Endothelial cell of umbilical vein (primary cell): ENCODE measurements around the gene ZNF487. TPM values are rescaled to one million over a fixed set of nuclear protein-coding genes. Genes with fewer than 3 reads are reported as not detected.
"Not testable (repeated sequence)": the region's sequence is repeated elsewhere in the genome, so short reads cannot be mapped to it uniquely, and the experiment has no call there.

Experiments
- BruUV-seq: library from RNA; stranded (reverse); fragments of 400-500 nt; replicated peaks from 2 replicates; lab custom pipeline; 2021; lab: Mats Ljungman, UMichigan
- CTCF ChIA-PET: fragments of 300-600, 350-600 bp; sonication (Branson Sonifier 250); formaldehyde crosslinking; loops from one replicate; lab custom pipeline; 2021; ENCODE audit warnings: antibody characterized with exemption, inconsistent platforms; lab: Charles Lee
- POLR2A ChIA-PET: fragments of 300-600, 350-600 bp; sonication (Branson Sonifier 250); formaldehyde crosslinking; loops from one replicate; lab custom pipeline; 2021; ENCODE audit warnings: antibody characterized with exemption, inconsistent platforms; lab: Charles Lee
- DNase-seq: peaks from one replicate; pipeline ENCODE4 v3.0.0-alpha.2; 2011; ENCODE audit warnings: low read depth, low spot score
- FAIRE-seq: peaks from 2 replicates; lab custom pipeline; 2011; peaks lifted over from hg19 to GRCh38; lab: Jason Lieb, UNC
- H2AFZ ChIP-seq: 2 replicates; pipeline ENCODE4 v1.6.0; 2012; ENCODE audit warnings: low read depth, low read length, control low read depth, inconsistent platforms
- H3K27ac ChIP-seq: 2 replicates; pipeline ENCODE4 v1.5.1; 2011; ENCODE audit warnings: low read depth, mild to moderate bottlenecking, control low read depth, low read length, moderate library complexity; ENCODE audit not compliant: insufficient read depth
- H3K27me3 ChIP-seq, 2 experiments: 2 replicates each; pipeline versions ENCODE4 v1.6.0 to v1.6.1; 2011; ENCODE audit warnings: low read length in 2 of 2, mixed read lengths in 1 of 2; ENCODE audit not compliant: control insufficient read depth in 2 of 2, insufficient read depth in 2 of 2
- H3K36me3 ChIP-seq, 2 experiments: 2 replicates in 1 of 2; 3 replicates in 1 of 2; pipeline ENCODE4 v1.5.1; 2011; ENCODE audit warnings: low read length in 2 of 2, mild to moderate bottlenecking in 1 of 2, moderate library complexity in 1 of 2; ENCODE audit not compliant: control insufficient read depth in 2 of 2, insufficient read depth in 2 of 2; ENCODE audit errors: extremely low read depth in 1 of 2
- H3K4me1 ChIP-seq: 3 replicates; pipeline ENCODE4 v1.5.1; 2011; ENCODE audit warnings: mild to moderate bottlenecking, low read length; ENCODE audit not compliant: control insufficient read depth, insufficient read depth; ENCODE audit errors: extremely low read depth
- H3K4me2 ChIP-seq: 2 replicates; pipeline ENCODE4 v1.6.1; 2011; ENCODE audit warnings: low read length, control low read depth, mixed read lengths; ENCODE audit not compliant: insufficient read depth
- H3K4me3 ChIP-seq, 3 experiments: fragments of 200-600 bp in 1 of 3; sonication (generic), shearing (Covaris generic) in 1 of 3; replicated peaks in 1 of 3; 2 replicates each; pipeline ENCODE4 v1.5.1; 2011 to 2016; ENCODE audit warnings: control low read depth in 3 of 3, low read length in 3 of 3, mild to moderate bottlenecking in 2 of 3, inconsistent platforms in 1 of 3, low read depth in 1 of 3, moderate library complexity in 1 of 3; ENCODE audit not compliant: insufficient read depth in 1 of 3
- H3K79me2 ChIP-seq: 2 replicates; pipeline ENCODE4 v1.6.0; 2012; ENCODE audit warnings: low read length, inconsistent platforms; ENCODE audit not compliant: control insufficient read depth, insufficient read depth
- H3K9ac ChIP-seq: replicated peaks from 2 replicates; pipeline ENCODE3; 2011; ENCODE audit warnings: low read length, control low read depth; ENCODE audit not compliant: insufficient read depth; ENCODE audit errors: extremely low read depth
- H3K9me1 ChIP-seq: replicated peaks from 3 replicates; pipeline ENCODE4 v1.6.0; 2011; ENCODE audit warnings: mild to moderate bottlenecking, low read length; ENCODE audit not compliant: control insufficient read depth, insufficient read depth; ENCODE audit errors: extremely low read depth
- H3K9me3 ChIP-seq: replicated peaks from 2 replicates; pipeline ENCODE4 v1.5.1; 2012; ENCODE audit warnings: low read length, inconsistent platforms; ENCODE audit not compliant: control insufficient read depth, insufficient read depth
- H4K20me1 ChIP-seq: replicated peaks from 2 replicates; pipeline ENCODE3; 2011; ENCODE audit warnings: mild to moderate bottlenecking, low read length; ENCODE audit not compliant: control insufficient read depth, insufficient read depth; ENCODE audit errors: extremely low read depth
- EZH2 ChIP-seq: IDR thresholded peaks from 2 replicates; pipeline ENCODE4 v1.6.1; 2012; ENCODE audit warnings: borderline replicate concordance, low read depth, mild to moderate bottlenecking, moderate library complexity, low read length, inconsistent platforms; ENCODE audit not compliant: severe bottlenecking
- FOS ChIP-seq: IDR thresholded peaks from 2 replicates; pipeline ENCODE4 v1.6.1; 2011; ENCODE audit warnings: mild to moderate bottlenecking, low read length, moderate library complexity, borderline replicate concordance; ENCODE audit not compliant: insufficient read depth
- JUN ChIP-seq: IDR thresholded peaks from 2 replicates; pipeline ENCODE4 v1.6.1; 2011; ENCODE audit warnings: borderline replicate concordance, low read depth; ENCODE audit not compliant: insufficient read length, insufficient read depth
- POLR2A ChIP-seq: IDR thresholded peaks from 2 replicates; pipeline ENCODE4 v1.6.1; 2012; ENCODE audit warnings: low read depth, mild to moderate bottlenecking, control low read depth, low read length
- POLR2AphosphoS5 ChIP-seq: IDR thresholded peaks from 2 replicates; pipeline ENCODE4 v1.6.1; 2012; ENCODE audit warnings: low read depth, mild to moderate bottlenecking, control low read depth, low read length, moderate library complexity; ENCODE audit not compliant: insufficient read depth
- dilution Hi-C: fragments of 300-500 bp; cut with MboI; formaldehyde crosslinking; loops from one replicate; pipeline ENCODE4 v1.15.0; 2019; ENCODE audit warnings: low sequenced_read_pairs; ENCODE audit not compliant: extremely low pct_ligation_motif_present
- intact Hi-C: fragments of 100-400 bp; cut with micrococcal nuclease; formaldehyde crosslinking; loops from one replicate; pipeline ENCODE4 v1.10.0; 2022
- polyA plus RNA-seq, 4 experiments: library from polyadenylated mRNA; depleted of rRNA in 3 of 4; stranded (reverse) in 3 of 4; unstranded in 1 of 4; fragments of >200 nt; gene quantifications; 2 replicates each; pipeline versions ENCODE4 v1.2.1 to v1.2.3, GENCODE V29; 2011 to 2012; ENCODE audit warnings: missing spikeins in 1 of 4
- total RNA-seq: library from RNA; stranded (reverse); gene quantifications from 2 replicates; pipeline ENCODE4 v1.2.3, GENCODE V29; 2021
- TF ChIP-seq, protein P1 (sequence below), 2 donors: IDR thresholded peaks; 1 replicate in 1 of 2; 2 replicates in 1 of 2; pipeline ENCODE4 v1.5.1; 2011; ENCODE audit warnings: low read length in 2 of 2, mild to moderate bottlenecking in 2 of 2, moderate library complexity in 2 of 2, control low read depth in 1 of 2, inconsistent platforms in 1 of 2, low read depth in 1 of 2; ENCODE audit not compliant: insufficient read depth in 1 of 2; ENCODE audit errors: extremely low read depth in 1 of 2
- TF ChIP-seq, protein P2 (sequence below): IDR thresholded peaks from 2 replicates; pipeline ENCODE4 v1.6.1; 2011; ENCODE audit not compliant: insufficient read depth, insufficient read length

ZNF487 gene
- total and polyA plus RNA-seq, 2 donors (not counting 3 experiments of a cell fraction or from before 2014, with no cell fraction given) = 2.1 to 2.6 TPM

DNA sequence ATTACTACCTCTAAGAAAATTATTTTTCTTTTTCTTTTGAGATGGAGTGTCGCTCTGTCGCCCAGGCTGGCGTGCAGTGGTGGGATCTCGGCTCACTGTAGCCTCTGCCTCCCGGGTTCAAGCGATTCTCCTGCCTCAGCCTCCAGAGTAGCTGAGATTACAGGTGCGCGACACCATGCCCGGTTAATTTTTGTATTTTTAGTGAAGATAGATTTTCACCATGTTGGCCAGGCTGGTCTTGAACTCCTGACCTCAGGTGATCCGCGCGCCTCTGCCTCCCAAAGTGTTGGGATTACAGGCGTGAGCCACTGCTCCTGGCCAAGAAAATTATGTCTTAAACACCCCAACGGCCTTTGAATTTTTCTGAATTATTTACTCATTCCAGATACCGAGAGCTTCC is 19.6 kb downstream of the ZNF487 start:
- dilution Hi-C loops, H3K36me3 ChIP-seq, BruUV-seq, H3K9me3 ChIP-seq, H3K4me3 ChIP-seq, H3K79me2 ChIP-seq, H3K9me1 ChIP-seq, intact Hi-C loops, H4K20me1 ChIP-seq, H3K9ac ChIP-seq, H3K27me3 ChIP-seq, FAIRE-seq, DNase-seq, POLR2A ChIA-PET, H3K27ac ChIP-seq, H3K4me2 ChIP-seq, H2AFZ ChIP-seq: not testable (repeated sequence)
- H3K4me1 ChIP-seq = peaks cover 12% of the 10 kb centered on the region
- CTCF ChIA-PET = interaction anchor here (0.9 to 8.4 kb wide), 3 partner anchors 7 to 164 kb away, joined by 3 to 70 read pairs (median 13); no protein-coding TSS in a partner anchor

DNA sequence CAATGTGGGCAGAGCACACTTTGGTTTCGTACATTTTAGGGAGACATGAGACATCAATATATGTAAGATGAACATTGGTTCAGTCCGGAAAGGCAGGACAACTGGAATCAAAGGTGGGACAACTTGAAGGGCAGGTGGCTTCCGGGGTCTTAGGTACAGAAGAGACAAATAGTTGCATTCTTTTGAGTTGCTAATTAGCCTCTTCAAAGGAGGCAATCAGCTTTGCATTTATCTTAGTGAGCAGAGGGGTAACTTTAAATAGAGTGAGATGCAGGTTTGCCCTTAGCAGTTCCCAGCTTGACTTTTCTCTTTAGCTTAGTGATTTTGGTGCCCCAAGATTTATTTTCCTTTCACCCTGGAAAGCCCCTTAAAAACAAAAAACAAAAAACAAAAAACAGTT is 21.3 kb downstream of the ZNF487 start:
- dilution Hi-C loops (no loop called here), intact Hi-C loops (no loop called here)
- BruUV-seq = no TSS peak
- Histone ChIP-seq H3K9me1 (no peaks in the 10 kb centered on the region), H3K4me1 (peaks cover 6% of the 10 kb centered on the region), H3K79me2 (no peaks in the 10 kb centered on the region), H3K9ac (no peak overlapping the region), H2AFZ (no peak overlapping the region), H3K27me3 (no peaks in the 10 kb centered on the region), H3K4me2 (no peak overlapping the region), H3K27ac (no peak overlapping the region), H4K20me1 (no peaks in the 10 kb centered on the region), H3K4me3 (no peak overlapping the region), H3K36me3 (no peaks in the 10 kb centered on the region), H3K9me3 (no peaks in the 10 kb centered on the region)
- POLR2A ChIA-PET = no interaction called here
- CTCF ChIA-PET = interaction anchor here (1.4 to 8.4 kb wide), 3 partner anchors 67 to 254 kb away, joined by 4 to 70 read pairs (median 13); no protein-coding TSS in a partner anchor
- DNase-seq (no peak), FAIRE-seq (no peak)
- no peak for TF ChIP-seq POLR2AphosphoS5
- TF ChIP-seq, protein P1, sequence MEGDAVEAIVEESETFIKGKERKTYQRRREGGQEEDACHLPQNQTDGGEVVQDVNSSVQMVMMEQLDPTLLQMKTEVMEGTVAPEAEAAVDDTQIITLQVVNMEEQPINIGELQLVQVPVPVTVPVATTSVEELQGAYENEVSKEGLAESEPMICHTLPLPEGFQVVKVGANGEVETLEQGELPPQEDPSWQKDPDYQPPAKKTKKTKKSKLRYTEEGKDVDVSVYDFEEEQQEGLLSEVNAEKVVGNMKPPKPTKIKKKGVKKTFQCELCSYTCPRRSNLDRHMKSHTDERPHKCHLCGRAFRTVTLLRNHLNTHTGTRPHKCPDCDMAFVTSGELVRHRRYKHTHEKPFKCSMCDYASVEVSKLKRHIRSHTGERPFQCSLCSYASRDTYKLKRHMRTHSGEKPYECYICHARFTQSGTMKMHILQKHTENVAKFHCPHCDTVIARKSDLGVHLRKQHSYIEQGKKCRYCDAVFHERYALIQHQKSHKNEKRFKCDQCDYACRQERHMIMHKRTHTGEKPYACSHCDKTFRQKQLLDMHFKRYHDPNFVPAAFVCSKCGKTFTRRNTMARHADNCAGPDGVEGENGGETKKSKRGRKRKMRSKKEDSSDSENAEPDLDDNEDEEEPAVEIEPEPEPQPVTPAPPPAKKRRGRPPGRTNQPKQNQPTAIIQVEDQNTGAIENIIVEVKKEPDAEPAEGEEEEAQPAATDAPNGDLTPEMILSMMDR (IDR thresholded peaks at IDR 0.05; ENCODE audit: extremely low read depth in 1 of 2, insufficient read depth in 1 of 2, low read depth in 1 of 2, low read length in 2 of 2) = no peak
- no peak for TF ChIP-seq JUN
- no peak for TF ChIP-seq POLR2A
- TF ChIP-seq FOS = no peak
- TF ChIP-seq, protein P2, sequence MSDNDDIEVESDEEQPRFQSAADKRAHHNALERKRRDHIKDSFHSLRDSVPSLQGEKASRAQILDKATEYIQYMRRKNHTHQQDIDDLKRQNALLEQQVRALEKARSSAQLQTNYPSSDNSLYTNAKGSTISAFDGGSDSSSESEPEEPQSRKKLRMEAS = no peak
- TF ChIP-seq EZH2 = no peak
